ENCODE measurements around the gene C1orf21. TPM values are rescaled to one million over a fixed set of nuclear protein-coding genes. Genes with fewer than 3 reads are reported as not detected.
A peak's percentile ranks its signal among the peaks of the same experiment; 100 is the strongest.
"Not testable (repeated sequence)": the region's sequence is repeated elsewhere in the genome, so short reads cannot be mapped to it uniquely, and the experiment has no call there.

The C1orf21 gene
- 10 to 100 TPM in 4 of 6 experiments, 1 to 10 TPM in 2; 4.3 to 29.2 (median 13.1) TPM for total RNA-seq
- long read RNA-seq, full-length matches to known transcripts = 6 of 8 reads
- long read RNA-seq, partial matches to known transcripts = 1 of 8 reads
- long read RNA-seq, other reads (novel, unspliced or antisense) = 1 of 8 reads

GRCh38 chr1:184386312-184387068, at the start of gene C1orf21:
Gene C1orf21, plus strand, starts transcription at chr1:184387029. Its CDS starts 90,481 bp downstream, at chr1:184477510.
- intact Hi-C loops (cut with DNase I) = no loop called here
- ATAC-seq = peak; percentile 94 to 99 (median 96)
- Histone ChIP-seq H3K27ac (peak within 1 kb of the TSS; percentile 64 to 75 (median 66)), H3K4me1 (no peaks in the 10 kb centered on the region), H3K27me3 (no peaks in the 10 kb centered on the region), H3K36me3 (no peaks in the 10 kb centered on the region), H3K9me3 (no peaks in the 10 kb centered on the region), H3K4me3 (peak within 1 kb of the TSS; percentile 59 to 81 (median 77))
- TF ChIP-seq CTCF (IDR thresholded peaks at IDR 0.05) (no peak), POLR2A (IDR thresholded peaks at IDR 0.05) (no peak)
- peak; percentile 84 to 92 (median 92) for DNase-seq
- WGBS (ENCODE audit: insufficient coverage, low coverage, low lambda C conversion rate, missing lambda C conversion rate) = 0% methylated on average over 7 of the region's 73 CpGs

GRCh38 chr1:184337865-184338264, 49.0 kb upstream of the C1orf21 start:
- 78% methylated on average over 1 of the region's 1 CpG for WGBS (ENCODE audit: insufficient coverage, low coverage, low lambda C conversion rate, missing lambda C conversion rate)
- H3K27me3 ChIP-seq; H3K9me3 ChIP-seq; intact Hi-C loops (cut with DNase I); H3K4me3 ChIP-seq; ATAC-seq; H3K36me3 ChIP-seq; DNase-seq; H3K27ac ChIP-seq; H3K4me1 ChIP-seq: not testable (repeated sequence)

- ATAC-seq (no peak), DNase-seq (no peak)
- no peak overlapping the region for H3K27ac ChIP-seq
- H3K4me3 ChIP-seq = no peak overlapping the region
- intact Hi-C loops (cut with DNase I) = no loop called here
- H3K4me1 ChIP-seq = no peaks in the 10 kb centered on the region
- H3K36me3 ChIP-seq = no peaks in the 10 kb centered on the region
- no peak for TF ChIP-seq POLR2A (IDR thresholded peaks at IDR 0.05)
- peak in 3 of 4 donors; percentile 8 to 30 (median 17) for TF ChIP-seq CTCF (IDR thresholded peaks at IDR 0.05)
- no CpG with 5 or more reads among the region's 1 CpG for WGBS (ENCODE audit: insufficient coverage, low coverage, low lambda C conversion rate, missing lambda C conversion rate)
- no peaks in the 10 kb centered on the region for H3K9me3 ChIP-seq
- no peaks in the 10 kb centered on the region for H3K27me3 ChIP-seq
Measured at GRCh38 chr1:184340984-184341383, 45.8 kb upstream of the C1orf21 start.

- no peak for ATAC-seq
- no peaks in the 10 kb centered on the region for H3K4me1 ChIP-seq
- H3K27me3 ChIP-seq = no peaks in the 10 kb centered on the region
- no peak for DNase-seq
- no peaks in the 10 kb centered on the region for H3K36me3 ChIP-seq
- H3K9me3 ChIP-seq = no peaks in the 10 kb centered on the region
- no peak overlapping the region for H3K27ac ChIP-seq
- WGBS (ENCODE audit: insufficient coverage, low coverage, low lambda C conversion rate, missing lambda C conversion rate) = 22% methylated on average over 2 of the region's 2 CpGs
- TF ChIP-seq CTCF (IDR thresholded peaks at IDR 0.05) = no peak
- TF ChIP-seq POLR2A (IDR thresholded peaks at IDR 0.05) = no peak
- H3K4me3 ChIP-seq = no peak overlapping the region
- intact Hi-C loops (cut with DNase I) = no loop called here
Measured at GRCh38 chr1:184350573-184350972, 36.3 kb upstream of the C1orf21 start.

GRCh38 chr1:184351416-184351975, 35.3 kb upstream of the C1orf21 start:
- DNase-seq (no peak), ATAC-seq (no peak)
- 43% methylated on average over 3 of the region's 3 CpGs for WGBS (ENCODE audit: insufficient coverage, low coverage, low lambda C conversion rate, missing lambda C conversion rate)
- Histone ChIP-seq H3K27ac (no peak overlapping the region), H3K36me3 (no peaks in the 10 kb centered on the region), H3K4me3 (no peak overlapping the region), H3K9me3 (no peaks in the 10 kb centered on the region), H3K4me1 (no peaks in the 10 kb centered on the region), H3K27me3 (no peaks in the 10 kb centered on the region)
- intact Hi-C loops (cut with DNase I) = no loop called here
- TF ChIP-seq CTCF (IDR thresholded peaks at IDR 0.05) = no peak
- TF ChIP-seq POLR2A (IDR thresholded peaks at IDR 0.05) = no peak
